AG09319 (cell line): Measurements from ENCODE around the gene RACGAP1.

Experiments used
- DNase-seq: peaks from one replicate; pipeline ENCODE4 v3.0.0-alpha.2; 2010; ENCODE audit warnings: low read depth; ENCODE audit errors: extremely low read depth
- TF ChIP-seq, protein P1 (sequence below): IDR thresholded peaks from 2 replicates; pipeline ENCODE4 v1.5.1; 2011; ENCODE audit warnings: low read depth, mild to moderate bottlenecking, inconsistent platforms, low read length, moderate library complexity

Gene RACGAP1, protein sequence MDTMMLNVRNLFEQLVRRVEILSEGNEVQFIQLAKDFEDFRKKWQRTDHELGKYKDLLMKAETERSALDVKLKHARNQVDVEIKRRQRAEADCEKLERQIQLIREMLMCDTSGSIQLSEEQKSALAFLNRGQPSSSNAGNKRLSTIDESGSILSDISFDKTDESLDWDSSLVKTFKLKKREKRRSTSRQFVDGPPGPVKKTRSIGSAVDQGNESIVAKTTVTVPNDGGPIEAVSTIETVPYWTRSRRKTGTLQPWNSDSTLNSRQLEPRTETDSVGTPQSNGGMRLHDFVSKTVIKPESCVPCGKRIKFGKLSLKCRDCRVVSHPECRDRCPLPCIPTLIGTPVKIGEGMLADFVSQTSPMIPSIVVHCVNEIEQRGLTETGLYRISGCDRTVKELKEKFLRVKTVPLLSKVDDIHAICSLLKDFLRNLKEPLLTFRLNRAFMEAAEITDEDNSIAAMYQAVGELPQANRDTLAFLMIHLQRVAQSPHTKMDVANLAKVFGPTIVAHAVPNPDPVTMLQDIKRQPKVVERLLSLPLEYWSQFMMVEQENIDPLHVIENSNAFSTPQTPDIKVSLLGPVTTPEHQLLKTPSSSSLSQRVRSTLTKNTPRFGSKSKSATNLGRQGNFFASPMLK

DNA sequence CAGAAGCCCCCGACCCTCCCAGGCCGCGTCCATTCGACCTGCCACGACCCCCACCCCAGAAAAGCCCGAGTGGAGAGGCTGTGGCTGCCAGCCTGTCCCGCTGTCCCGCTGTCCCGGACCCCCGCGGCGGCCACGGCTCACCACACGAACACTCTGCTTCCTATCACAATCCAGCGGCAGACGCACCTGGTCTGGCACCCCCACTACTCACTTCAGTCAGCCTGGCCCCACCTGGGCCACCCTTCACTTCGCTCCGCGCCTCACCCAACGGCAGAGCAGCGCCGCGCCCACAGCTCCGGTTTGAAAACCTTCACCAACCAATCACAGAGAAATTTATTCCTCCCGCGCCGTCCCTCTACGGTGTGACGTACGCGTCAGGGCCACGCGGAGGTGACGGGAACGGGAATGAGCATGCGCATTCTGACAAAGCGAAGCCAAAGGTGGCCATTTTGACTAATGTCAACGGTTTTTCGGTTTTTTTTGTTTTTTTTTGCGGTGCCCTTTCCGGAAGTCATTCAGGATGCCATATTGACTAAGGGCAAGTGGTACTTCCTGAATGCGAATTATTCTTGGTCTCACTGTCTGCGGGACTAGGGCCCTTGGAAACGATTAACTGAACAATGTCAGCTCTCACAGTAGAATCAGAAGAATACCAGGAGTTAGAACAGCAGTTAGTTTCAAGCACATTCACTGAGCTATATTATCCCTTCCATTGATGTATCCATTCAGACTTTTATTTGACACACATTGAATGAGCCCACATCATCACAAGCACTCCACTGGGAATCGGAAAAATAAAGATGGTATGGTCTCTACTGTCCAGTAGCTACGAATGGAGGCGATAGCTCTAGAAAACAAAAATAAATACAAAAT is at the start of gene RACGAP1:
RACGAP1 (minus strand) TSS at position 308 of the 873 bp plus-strand sequence. CDS start 8,779 bp downstream, outside the sequence.
- TF ChIP-seq, protein P1, sequence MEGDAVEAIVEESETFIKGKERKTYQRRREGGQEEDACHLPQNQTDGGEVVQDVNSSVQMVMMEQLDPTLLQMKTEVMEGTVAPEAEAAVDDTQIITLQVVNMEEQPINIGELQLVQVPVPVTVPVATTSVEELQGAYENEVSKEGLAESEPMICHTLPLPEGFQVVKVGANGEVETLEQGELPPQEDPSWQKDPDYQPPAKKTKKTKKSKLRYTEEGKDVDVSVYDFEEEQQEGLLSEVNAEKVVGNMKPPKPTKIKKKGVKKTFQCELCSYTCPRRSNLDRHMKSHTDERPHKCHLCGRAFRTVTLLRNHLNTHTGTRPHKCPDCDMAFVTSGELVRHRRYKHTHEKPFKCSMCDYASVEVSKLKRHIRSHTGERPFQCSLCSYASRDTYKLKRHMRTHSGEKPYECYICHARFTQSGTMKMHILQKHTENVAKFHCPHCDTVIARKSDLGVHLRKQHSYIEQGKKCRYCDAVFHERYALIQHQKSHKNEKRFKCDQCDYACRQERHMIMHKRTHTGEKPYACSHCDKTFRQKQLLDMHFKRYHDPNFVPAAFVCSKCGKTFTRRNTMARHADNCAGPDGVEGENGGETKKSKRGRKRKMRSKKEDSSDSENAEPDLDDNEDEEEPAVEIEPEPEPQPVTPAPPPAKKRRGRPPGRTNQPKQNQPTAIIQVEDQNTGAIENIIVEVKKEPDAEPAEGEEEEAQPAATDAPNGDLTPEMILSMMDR, result no peak
- DNase-seq, result peak; percentile 94

DNA sequence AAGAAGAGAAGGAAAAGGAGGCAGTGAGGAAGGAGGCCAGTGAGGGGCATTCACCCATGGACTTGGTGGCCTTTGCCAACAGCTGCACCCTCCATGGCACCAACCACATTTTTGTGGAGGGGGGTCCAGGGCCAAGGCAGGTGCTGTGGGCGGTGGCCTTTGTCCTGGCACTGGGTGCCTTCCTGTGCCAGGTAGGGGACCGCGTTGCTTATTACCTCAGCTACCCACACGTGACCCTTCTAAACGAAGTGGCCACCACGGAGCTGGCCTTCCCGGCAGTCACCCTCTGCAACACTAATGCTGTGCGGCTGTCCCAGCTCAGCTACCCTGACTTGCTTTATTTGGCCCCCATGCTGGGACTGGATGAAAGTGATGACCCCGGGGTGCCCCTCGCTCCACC is 48.4 kb upstream of the RACGAP1 start:
- no peak for DNase-seq
- TF ChIP-seq, protein P1, result no peak

DNA sequence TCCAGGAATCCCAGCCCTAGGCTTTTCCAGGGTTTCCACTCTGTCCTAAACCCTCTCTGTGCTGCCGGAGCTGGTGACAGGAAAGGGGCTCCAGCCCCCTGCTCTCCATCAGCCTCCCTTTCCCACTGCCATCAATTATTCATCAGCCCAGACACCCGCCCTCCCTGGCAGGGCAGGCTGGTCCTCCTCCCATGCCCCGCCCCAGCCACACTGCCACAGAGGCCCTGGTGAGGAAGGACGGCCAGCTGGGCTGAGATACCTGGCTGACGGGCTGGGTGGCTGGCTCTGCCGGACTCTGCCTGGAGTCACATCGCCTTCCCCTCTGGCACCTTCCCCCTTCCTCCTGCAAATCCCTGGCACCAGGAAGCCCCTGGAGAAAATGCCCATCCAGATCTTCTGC is 47.9 kb upstream of the RACGAP1 start:
- TF ChIP-seq, protein P1, result no peak

DNA sequence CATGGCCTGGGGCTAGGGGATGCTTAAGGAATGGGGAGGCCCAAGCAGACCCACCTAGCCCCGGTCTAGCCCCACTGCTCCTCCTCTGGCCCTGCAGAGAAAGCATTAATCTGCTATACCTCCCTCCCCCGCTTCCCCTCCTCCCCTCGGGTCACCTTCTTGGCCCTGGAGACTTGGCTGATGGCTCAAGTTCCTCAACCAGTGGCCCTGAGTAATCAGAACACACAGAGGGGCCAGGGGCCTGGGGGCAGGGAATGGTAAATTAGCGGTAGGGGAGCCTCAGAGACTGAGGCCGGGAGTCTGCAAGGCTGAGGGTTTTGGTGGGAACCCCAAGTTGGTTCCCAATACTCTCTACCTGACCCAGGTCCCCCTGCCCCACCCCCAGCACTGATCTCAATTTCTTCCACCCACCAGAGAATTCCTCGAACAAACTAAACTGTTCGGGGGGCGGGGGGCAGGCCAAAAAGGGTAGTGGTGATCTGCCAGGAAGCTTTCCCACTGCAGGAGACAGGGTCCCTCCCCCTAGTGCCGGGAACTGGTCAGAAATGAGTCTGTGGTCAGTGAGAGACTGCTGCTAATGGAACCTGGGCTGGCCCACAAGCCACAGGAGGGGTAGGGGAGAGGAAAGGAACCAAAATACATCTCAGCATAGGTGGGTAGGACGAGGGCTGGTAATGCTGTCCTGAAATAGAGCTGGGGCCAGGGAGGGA is 47.1 kb upstream of the RACGAP1 start:
- TF ChIP-seq, protein P1, result no peak
- DNase-seq, result no peak

More for the DNA sequence above, 47.9 kb upstream of the RACGAP1 start:
- no peak for DNase-seq

DNA sequence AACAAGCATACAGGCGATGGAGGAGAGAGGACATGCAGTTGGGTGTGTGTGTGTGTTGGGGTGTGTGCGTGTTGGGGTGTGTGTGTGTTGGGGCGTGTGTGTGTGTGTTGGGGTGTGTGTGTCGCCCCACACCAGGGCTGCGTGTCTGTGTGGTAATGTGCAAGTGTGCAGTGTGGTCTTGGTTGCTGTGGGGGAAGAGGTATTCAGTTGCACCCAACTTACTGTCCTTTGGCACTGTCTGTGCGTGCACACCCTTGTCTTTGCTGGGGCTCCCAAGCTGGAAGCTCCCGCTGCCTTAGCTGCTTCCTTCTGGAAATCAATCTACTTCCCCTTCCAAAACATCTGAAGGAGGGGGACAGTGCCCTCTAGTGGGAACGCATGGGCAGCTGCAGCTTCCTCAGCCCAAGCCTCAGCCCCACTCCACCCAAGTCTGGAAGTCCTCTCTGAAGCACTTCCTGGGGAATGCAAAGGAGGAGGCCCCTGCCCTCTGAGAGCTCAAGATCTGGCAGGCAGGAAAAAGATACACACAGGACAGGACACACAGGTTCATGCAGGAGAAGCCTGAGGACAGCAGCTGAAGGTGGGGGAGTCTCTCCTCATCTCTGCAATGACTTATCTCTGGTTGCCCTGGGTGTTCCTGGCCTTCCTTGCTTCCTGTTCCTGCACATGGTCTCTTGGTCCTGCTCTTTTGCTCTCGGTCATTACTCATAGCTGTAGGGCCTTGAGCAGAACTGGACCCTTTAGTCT is 45.2 kb upstream of the RACGAP1 start:
- TF ChIP-seq, protein P1, result peak; percentile 98
- DNase-seq, result peak; percentile 66

DNA sequence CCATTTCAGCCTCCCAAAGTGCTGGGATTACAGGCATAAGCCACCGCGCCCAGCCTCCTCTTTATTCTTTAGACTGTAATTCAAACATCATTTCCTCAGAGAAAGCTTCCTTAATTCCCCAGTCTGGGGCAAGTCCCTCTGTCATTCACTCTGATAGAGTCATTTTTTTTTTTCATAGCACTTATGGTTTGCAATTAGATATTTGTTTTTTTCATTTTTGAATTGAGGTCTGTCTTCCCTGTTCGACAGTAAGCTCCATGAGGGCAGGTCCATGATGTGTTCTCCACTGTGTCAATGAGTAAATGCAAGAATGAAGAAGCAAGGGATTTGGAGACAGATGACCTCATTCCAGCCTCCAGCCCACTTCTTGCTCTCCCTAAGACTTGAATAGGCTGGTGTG is 44.2 kb upstream of the RACGAP1 start:
- TF ChIP-seq, protein P1, result no peak
- DNase-seq, result no peak
